ENCODE data around the gene DNAJB8. TPM values are rescaled to one million over a fixed set of nuclear protein-coding genes. Genes with fewer than 3 reads are reported as not detected.

The DNAJB8 gene
- total and polyA plus RNA-seq, 9 of the 15 experiments (the other 6 are each of a cell fraction or from before 2014, with no cell fraction given): not detected

GRCh38 chr3:128496602-128497304 lies 30.1 kb upstream of the DNAJB8 start (continued):
- TF ChIP-seq HNRNPLL (IDR thresholded peaks at IDR 0.05; ENCODE audit: low read depth, low read length, poor library complexity, severe bottlenecking) (peak; percentile 43), NONO (IDR thresholded peaks at IDR 0.05; ENCODE audit: low read depth in 2 of 2, low read length in 1 of 2) (no peak), PCBP2 (IDR thresholded peaks at IDR 0.05; ENCODE audit: low read depth, low read length, poor library complexity, severe bottlenecking) (no peak), ZBTB34 (CRISPR knock-in tag; IDR thresholded peaks at IDR 0.05) (no peak), MECOM (CRISPR knock-in tag; IDR thresholded peaks at IDR 0.05) (no peak; the same call in 1 of the 2 replicates), ZFX (CRISPR knock-in tag; IDR thresholded peaks at IDR 0.05) (peak; percentile 43; the same call in 1 of the 2 replicates), JUND (IDR thresholded peaks at IDR 0.05; ENCODE audit: borderline replicate concordance, low read depth, low read length) (no peak), JUND (tag; IDR thresholded peaks at IDR 0.05; ENCODE audit: borderline replicate concordance, low read depth, low read length) (no peak), ETV1 (tag; conservative IDR thresholded peaks at IDR 0.05; ENCODE audit: low read depth) (no peak), HMGN3 (IDR thresholded peaks at IDR 0.05; ENCODE audit: borderline replicate concordance, extremely low read depth, insufficient read length, low read depth, low read length) (peak; percentile 68), SMARCE1 (IDR thresholded peaks at IDR 0.05) (peak; percentile 45; the same call in 1 of the 2 replicates), ZHX1 (conservative IDR thresholded peaks at IDR 0.05; ENCODE audit: low read length) (no peak), CXXC5 (CRISPR knock-in tag; IDR thresholded peaks at IDR 0.05) (0 out of 2 replicates have a peak, but pooled peaks have one; percentile 70), CCNT2 (IDR thresholded peaks at IDR 0.05; ENCODE audit: borderline replicate concordance, extremely low read depth, insufficient read length, low read depth, low read length) (peak; percentile 88), ARID1B (IDR thresholded peaks at IDR 0.05) (peak; percentile 81), GABPB2 (CRISPR knock-in tag; conservative IDR thresholded peaks at IDR 0.05) (no peak), ZBTB17 (CRISPR knock-in tag; IDR thresholded peaks at IDR 0.05) (peak; percentile 5; the same call in 1 of the 2 replicates)
- TF ChIP-seq, protein P1, sequence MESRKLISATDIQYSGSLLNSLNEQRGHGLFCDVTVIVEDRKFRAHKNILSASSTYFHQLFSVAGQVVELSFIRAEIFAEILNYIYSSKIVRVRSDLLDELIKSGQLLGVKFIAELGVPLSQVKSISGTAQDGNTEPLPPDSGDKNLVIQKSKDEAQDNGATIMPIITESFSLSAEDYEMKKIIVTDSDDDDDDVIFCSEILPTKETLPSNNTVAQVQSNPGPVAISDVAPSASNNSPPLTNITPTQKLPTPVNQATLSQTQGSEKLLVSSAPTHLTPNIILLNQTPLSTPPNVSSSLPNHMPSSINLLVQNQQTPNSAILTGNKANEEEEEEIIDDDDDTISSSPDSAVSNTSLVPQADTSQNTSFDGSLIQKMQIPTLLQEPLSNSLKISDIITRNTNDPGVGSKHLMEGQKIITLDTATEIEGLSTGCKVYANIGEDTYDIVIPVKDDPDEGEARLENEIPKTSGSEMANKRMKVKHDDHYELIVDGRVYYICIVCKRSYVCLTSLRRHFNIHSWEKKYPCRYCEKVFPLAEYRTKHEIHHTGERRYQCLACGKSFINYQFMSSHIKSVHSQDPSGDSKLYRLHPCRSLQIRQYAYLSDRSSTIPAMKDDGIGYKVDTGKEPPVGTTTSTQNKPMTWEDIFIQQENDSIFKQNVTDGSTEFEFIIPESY (CRISPR knock-in tag; IDR thresholded peaks at IDR 0.05): peak; percentile 92
- TF ChIP-seq, protein P2, sequence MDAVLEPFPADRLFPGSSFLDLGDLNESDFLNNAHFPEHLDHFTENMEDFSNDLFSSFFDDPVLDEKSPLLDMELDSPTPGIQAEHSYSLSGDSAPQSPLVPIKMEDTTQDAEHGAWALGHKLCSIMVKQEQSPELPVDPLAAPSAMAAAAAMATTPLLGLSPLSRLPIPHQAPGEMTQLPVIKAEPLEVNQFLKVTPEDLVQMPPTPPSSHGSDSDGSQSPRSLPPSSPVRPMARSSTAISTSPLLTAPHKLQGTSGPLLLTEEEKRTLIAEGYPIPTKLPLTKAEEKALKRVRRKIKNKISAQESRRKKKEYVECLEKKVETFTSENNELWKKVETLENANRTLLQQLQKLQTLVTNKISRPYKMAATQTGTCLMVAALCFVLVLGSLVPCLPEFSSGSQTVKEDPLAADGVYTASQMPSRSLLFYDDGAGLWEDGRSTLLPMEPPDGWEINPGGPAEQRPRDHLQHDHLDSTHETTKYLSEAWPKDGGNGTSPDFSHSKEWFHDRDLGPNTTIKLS (IDR thresholded peaks at IDR 0.05; ENCODE audit: borderline replicate concordance, low read depth): no peak

Measured in K562 (cell line).